Measurements from ENCODE around the gene COPB1. TPM values are rescaled to one million over a fixed set of nuclear protein-coding genes. Genes with fewer than 3 reads are reported as not detected.

The COPB1 gene
- total RNA-seq, 3 donors from 2014 or later (not counting 1 experiment from before 2014, with no cell fraction given): 77.1 to 83.8 (median 80.4) TPM

GRCh38 chr11:14539982-14540421 is 40.4 kb upstream of the COPB1 start:
- no peak overlapping the region for H3K27ac ChIP-seq (ENCODE audit: low read length)
- H3K4me3 ChIP-seq (ENCODE audit: low read length): no peak overlapping the region
- intact Hi-C loops (cut with micrococcal nuclease): loop anchor here (5.0 kb wide), 4 partner anchors 37 to 532 kb away; partner anchors contain the start of genes CALCB and CYP2R1
- no peaks in the 10 kb centered on the region for H3K36me3 Mint-ChIP-seq
- DNase-seq (peak in 1 of 2 donors; percentile 25), ATAC-seq (no peak)
- H3K4me1 Mint-ChIP-seq: peaks cover 0 to 5% of the 10 kb centered on the region in 2 donors
- H3K4me1 ChIP-seq (ENCODE audit: control insufficient read depth, insufficient read depth, low read length): no peaks in the 10 kb centered on the region
- H3K27ac Mint-ChIP-seq: no peak overlapping the region
- H3K9me3 ChIP-seq (ENCODE audit: control insufficient read depth, insufficient read depth, low read length): no peaks in the 10 kb centered on the region
- H3K27me3 Mint-ChIP-seq (ENCODE audit: low read depth in 2 of 2): no peaks in the 10 kb centered on the region
- WGBS (ENCODE audit: insufficient coverage): 77% methylated on average over 4 of the region's 4 CpGs
- no peaks in the 10 kb centered on the region for H3K27me3 ChIP-seq (ENCODE audit: control insufficient read depth, insufficient read depth, low read length)
- no peak for TF ChIP-seq CTCF (IDR thresholded peaks at IDR 0.05)
- no peaks in the 10 kb centered on the region for H3K36me3 ChIP-seq (ENCODE audit: control insufficient read depth, insufficient read depth, low read length)
- no peak overlapping the region for H3K4me3 Mint-ChIP-seq
- no peaks in the 10 kb centered on the region for H3K9me3 Mint-ChIP-seq

GRCh38 chr11:14538926-14539554 is 39.4 kb upstream of the COPB1 start:
- intact Hi-C loops (cut with micrococcal nuclease): loop anchor here (5.0 kb wide), 4 partner anchors 38 to 533 kb away; partner anchors contain the start of genes CALCB and CYP2R1
- WGBS (ENCODE audit: insufficient coverage): 94% methylated on average over 2 of the region's 3 CpGs
- H3K4me3 Mint-ChIP-seq: no peak overlapping the region

GRCh38 chr11:14538271-14538925 is 38.8 kb upstream of the COPB1 start:
- Mint-ChIP-seq H3K36me3 (no peaks in the 10 kb centered on the region), H3K9me3 (no peaks in the 10 kb centered on the region), H3K27me3 (ENCODE audit: low read depth in 2 of 2) (no peaks in the 10 kb centered on the region), H3K27ac (no peak overlapping the region), H3K4me3 (no peak overlapping the region), H3K4me1 (no peaks in the 10 kb centered on the region)
- H3K27ac ChIP-seq (ENCODE audit: low read length): no peak overlapping the region
- H3K27me3 ChIP-seq (ENCODE audit: control insufficient read depth, insufficient read depth, low read length): no peaks in the 10 kb centered on the region
- intact Hi-C loops (cut with micrococcal nuclease): loop anchor here (5.0 kb wide), 4 partner anchors 39 to 534 kb away; partner anchors contain the start of genes CALCB and CYP2R1
- 95% methylated on average over 2 of the region's 6 CpGs for WGBS (ENCODE audit: insufficient coverage)
- DNase-seq (no peak), ATAC-seq (no peak)
- no peaks in the 10 kb centered on the region for H3K36me3 ChIP-seq (ENCODE audit: control insufficient read depth, insufficient read depth, low read length)
- no peak for TF ChIP-seq CTCF (IDR thresholded peaks at IDR 0.05)
- H3K4me3 ChIP-seq (ENCODE audit: low read length): no peak overlapping the region
- no peaks in the 10 kb centered on the region for H3K4me1 ChIP-seq (ENCODE audit: control insufficient read depth, insufficient read depth, low read length)
- H3K9me3 ChIP-seq (ENCODE audit: control insufficient read depth, insufficient read depth, low read length): no peaks in the 10 kb centered on the region

More at GRCh38 chr11:14538926-14539554, 39.4 kb upstream of the COPB1 start:
- H3K36me3 ChIP-seq (ENCODE audit: control insufficient read depth, insufficient read depth, low read length): no peaks in the 10 kb centered on the region
- no peaks in the 10 kb centered on the region for H3K27me3 Mint-ChIP-seq (ENCODE audit: low read depth in 2 of 2)
- H3K9me3 ChIP-seq (ENCODE audit: control insufficient read depth, insufficient read depth, low read length): no peaks in the 10 kb centered on the region
- ATAC-seq (no peak), DNase-seq (no peak)
- no peak for TF ChIP-seq CTCF (IDR thresholded peaks at IDR 0.05)
- H3K27ac ChIP-seq (ENCODE audit: low read length): no peak overlapping the region
- H3K9me3 Mint-ChIP-seq: no peaks in the 10 kb centered on the region
- H3K27me3 ChIP-seq (ENCODE audit: control insufficient read depth, insufficient read depth, low read length): no peaks in the 10 kb centered on the region
- no peaks in the 10 kb centered on the region for H3K4me1 Mint-ChIP-seq
- no peaks in the 10 kb centered on the region for H3K4me1 ChIP-seq (ENCODE audit: control insufficient read depth, insufficient read depth, low read length)
- no peaks in the 10 kb centered on the region for H3K36me3 Mint-ChIP-seq
- no peak overlapping the region for H3K4me3 ChIP-seq (ENCODE audit: low read length)
- no peak overlapping the region for H3K27ac Mint-ChIP-seq
